IMR-90 (cell line): Measurements from ENCODE around the gene RNF2.

ENCODE experiments used
- BHLHE40 ChIP-seq: fragments of 150-350 bp; IDR thresholded peaks from 2 replicates; pipeline ENCODE4 v1.6.1; 2016; ENCODE audit warnings: mild to moderate bottlenecking, low read depth, low read length
- CEBPB ChIP-seq: IDR thresholded peaks from 2 replicates; pipeline ENCODE4 v1.6.1; 2012; ENCODE audit warnings: low read depth, low read length, improper control_type of control experiment
- MAFK ChIP-seq: IDR thresholded peaks from 2 replicates; pipeline ENCODE4 v1.6.1; 2012; ENCODE audit warnings: low read depth, low read length, improper control_type of control experiment
- MAZ ChIP-seq: IDR thresholded peaks from 2 replicates; pipeline ENCODE4 v1.6.1; 2012; ENCODE audit warnings: low read depth, mild to moderate bottlenecking, low read length, improper control_type of control experiment, moderate library complexity, borderline replicate concordance
- POLR2A ChIP-seq: IDR thresholded peaks from 2 replicates; pipeline ENCODE4 v1.6.1; 2012; ENCODE audit warnings: mild to moderate bottlenecking, low read depth, low read length
- RAD21 ChIP-seq: IDR thresholded peaks from 2 replicates; pipeline ENCODE4 v1.6.1; 2012; ENCODE audit warnings: low read length, improper control_type of control experiment
- RCOR1 ChIP-seq: IDR thresholded peaks from 2 replicates; pipeline ENCODE4 v1.6.1; 2012; ENCODE audit warnings: mild to moderate bottlenecking, low read length, improper control_type of control experiment; ENCODE audit not compliant: insufficient replicate concordance
- TF ChIP-seq, protein P1 (sequence below): conservative IDR thresholded peaks from 2 replicates; pipeline ENCODE4 v1.5.1; 2012; ENCODE audit warnings: mild to moderate bottlenecking, low read depth, low read length, improper control_type of control experiment
- TF ChIP-seq, protein P2 (sequence below): fragments of 150-350 bp; IDR thresholded peaks from 2 replicates; pipeline ENCODE4 v1.6.1; 2017; ENCODE audit warnings: mild to moderate bottlenecking, antibody characterized with exemption, low read length, low read depth

DNA sequence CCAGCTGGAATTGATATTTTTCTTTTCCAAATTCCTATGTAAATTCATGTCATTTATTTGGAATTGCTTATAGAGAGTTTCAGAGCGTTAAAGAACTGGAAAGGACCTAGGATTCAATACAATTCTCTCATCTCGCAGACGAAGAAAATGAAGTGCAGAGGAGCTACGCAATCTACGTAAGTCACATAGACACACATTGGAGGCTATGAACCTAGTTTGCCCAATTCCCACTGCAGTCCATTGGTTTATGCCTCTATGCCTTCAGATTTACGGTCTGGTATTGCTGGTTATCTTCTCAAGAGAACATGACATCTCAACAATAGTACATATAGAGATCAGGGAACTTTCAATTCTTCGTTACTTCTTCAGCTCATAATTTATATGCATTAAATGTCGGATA lies 971 bp upstream of the RNF2 start:
- no peak for TF ChIP-seq MAZ
- TF ChIP-seq, protein P1, sequence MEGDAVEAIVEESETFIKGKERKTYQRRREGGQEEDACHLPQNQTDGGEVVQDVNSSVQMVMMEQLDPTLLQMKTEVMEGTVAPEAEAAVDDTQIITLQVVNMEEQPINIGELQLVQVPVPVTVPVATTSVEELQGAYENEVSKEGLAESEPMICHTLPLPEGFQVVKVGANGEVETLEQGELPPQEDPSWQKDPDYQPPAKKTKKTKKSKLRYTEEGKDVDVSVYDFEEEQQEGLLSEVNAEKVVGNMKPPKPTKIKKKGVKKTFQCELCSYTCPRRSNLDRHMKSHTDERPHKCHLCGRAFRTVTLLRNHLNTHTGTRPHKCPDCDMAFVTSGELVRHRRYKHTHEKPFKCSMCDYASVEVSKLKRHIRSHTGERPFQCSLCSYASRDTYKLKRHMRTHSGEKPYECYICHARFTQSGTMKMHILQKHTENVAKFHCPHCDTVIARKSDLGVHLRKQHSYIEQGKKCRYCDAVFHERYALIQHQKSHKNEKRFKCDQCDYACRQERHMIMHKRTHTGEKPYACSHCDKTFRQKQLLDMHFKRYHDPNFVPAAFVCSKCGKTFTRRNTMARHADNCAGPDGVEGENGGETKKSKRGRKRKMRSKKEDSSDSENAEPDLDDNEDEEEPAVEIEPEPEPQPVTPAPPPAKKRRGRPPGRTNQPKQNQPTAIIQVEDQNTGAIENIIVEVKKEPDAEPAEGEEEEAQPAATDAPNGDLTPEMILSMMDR: no peak
- TF ChIP-seq, protein P2, sequence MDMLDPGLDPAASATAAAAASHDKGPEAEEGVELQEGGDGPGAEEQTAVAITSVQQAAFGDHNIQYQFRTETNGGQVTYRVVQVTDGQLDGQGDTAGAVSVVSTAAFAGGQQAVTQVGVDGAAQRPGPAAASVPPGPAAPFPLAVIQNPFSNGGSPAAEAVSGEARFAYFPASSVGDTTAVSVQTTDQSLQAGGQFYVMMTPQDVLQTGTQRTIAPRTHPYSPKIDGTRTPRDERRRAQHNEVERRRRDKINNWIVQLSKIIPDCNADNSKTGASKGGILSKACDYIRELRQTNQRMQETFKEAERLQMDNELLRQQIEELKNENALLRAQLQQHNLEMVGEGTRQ: no peak
- no peak for TF ChIP-seq RAD21
- TF ChIP-seq POLR2A: no peak
- no peak for TF ChIP-seq MAFK
- TF ChIP-seq BHLHE40: no peak
- TF ChIP-seq CEBPB: no peak
- TF ChIP-seq RCOR1: no peak
